Measurements from ENCODE around the gene CTAGE15. TPM values are rescaled to one million over a fixed set of nuclear protein-coding genes. Genes with fewer than 3 reads are reported as not detected.
"Not testable (repeated sequence)": the region's sequence is repeated elsewhere in the genome, so short reads cannot be mapped to it uniquely, and the experiment has no call there.

The CTAGE15 gene
- total RNA-seq, 2 donors from 2014 or later = not detected

GRCh38 chr7:143598086-143598485 is 26.5 kb downstream of the CTAGE15 start:
- not testable (repeated sequence) for DNase-seq (ENCODE audit: low spot score); ATAC-seq (ENCODE audit: insufficient number of reproducible peaks, low FRiP score, low read depth); H3K36me3 ChIP-seq; H3K4me1 ChIP-seq (ENCODE audit: control insufficient read depth in 1 of 2, low read depth in 2 of 2); H3K27ac ChIP-seq; H3K27me3 ChIP-seq (replicated peaks; ENCODE audit: insufficient read depth); H3K4me3 ChIP-seq; H3K9me3 ChIP-seq

GRCh38 chr7:143603549-143603948 is 31.9 kb downstream of the CTAGE15 start:
- H3K4me1 ChIP-seq (ENCODE audit: control insufficient read depth in 1 of 2, low read depth in 2 of 2); H3K27ac ChIP-seq; H3K4me3 ChIP-seq; H3K9me3 ChIP-seq; DNase-seq (ENCODE audit: low spot score); ATAC-seq (ENCODE audit: insufficient number of reproducible peaks, low FRiP score, low read depth); H3K27me3 ChIP-seq (replicated peaks; ENCODE audit: insufficient read depth); H3K36me3 ChIP-seq: not testable (repeated sequence)

GRCh38 chr7:143606088-143606487 is 34.5 kb downstream of the CTAGE15 start:
- H3K36me3 ChIP-seq; H3K4me3 ChIP-seq; DNase-seq (ENCODE audit: low spot score); ATAC-seq (ENCODE audit: insufficient number of reproducible peaks, low FRiP score, low read depth); H3K4me1 ChIP-seq (ENCODE audit: control insufficient read depth in 1 of 2, low read depth in 2 of 2); H3K27me3 ChIP-seq (replicated peaks; ENCODE audit: insufficient read depth); H3K27ac ChIP-seq; H3K9me3 ChIP-seq: not testable (repeated sequence)

GRCh38 chr7:143615545-143615944 is 43.9 kb downstream of the CTAGE15 start:
- H3K27me3 ChIP-seq (replicated peaks; ENCODE audit: insufficient read depth); H3K36me3 ChIP-seq; H3K4me1 ChIP-seq (ENCODE audit: control insufficient read depth in 1 of 2, low read depth in 2 of 2); H3K27ac ChIP-seq; DNase-seq (ENCODE audit: low spot score); H3K9me3 ChIP-seq; H3K4me3 ChIP-seq; ATAC-seq (ENCODE audit: insufficient number of reproducible peaks, low FRiP score, low read depth): not testable (repeated sequence)

GRCh38 chr7:143617204-143617603 is 45.6 kb downstream of the CTAGE15 start:
- not testable (repeated sequence) for H3K27me3 ChIP-seq (replicated peaks; ENCODE audit: insufficient read depth); H3K4me3 ChIP-seq; H3K4me1 ChIP-seq (ENCODE audit: control insufficient read depth in 1 of 2, low read depth in 2 of 2); ATAC-seq (ENCODE audit: insufficient number of reproducible peaks, low FRiP score, low read depth); H3K36me3 ChIP-seq; H3K27ac ChIP-seq; DNase-seq (ENCODE audit: low spot score); H3K9me3 ChIP-seq

- peak; percentile 61 for TF ChIP-seq CTCF (IDR thresholded peaks at IDR 0.05)
- H3K27ac ChIP-seq; H3K27me3 ChIP-seq (replicated peaks; ENCODE audit: insufficient read depth); H3K4me1 ChIP-seq (ENCODE audit: control insufficient read depth in 1 of 2, low read depth in 2 of 2); H3K4me3 ChIP-seq; H3K36me3 ChIP-seq; H3K9me3 ChIP-seq: not testable (repeated sequence)
- DNase-seq (ENCODE audit: low spot score) = peak; percentile 68
- peak; percentile 86 for ATAC-seq (ENCODE audit: insufficient number of reproducible peaks, low FRiP score, low read depth)
Measured at GRCh38 chr7:143620058-143620457, 48.5 kb downstream of the CTAGE15 start.

GRCh38 chr7:143620646-143621045 is 49.0 kb downstream of the CTAGE15 start, which contains the start of gene TCAF2:
TCAF2 (plus strand) TSS chr7:143620974.
- H3K9me3 ChIP-seq; H3K36me3 ChIP-seq; H3K4me3 ChIP-seq; H3K4me1 ChIP-seq (ENCODE audit: control insufficient read depth in 1 of 2, low read depth in 2 of 2); H3K27me3 ChIP-seq (replicated peaks; ENCODE audit: insufficient read depth); H3K27ac ChIP-seq: not testable (repeated sequence)
- DNase-seq (ENCODE audit: low spot score) = peak; percentile 72
- ATAC-seq (ENCODE audit: insufficient number of reproducible peaks, low FRiP score, low read depth) = peak; percentile 96

- H3K9me3 ChIP-seq; H3K4me3 ChIP-seq; H3K27ac ChIP-seq; H3K27me3 ChIP-seq (replicated peaks; ENCODE audit: insufficient read depth); H3K36me3 ChIP-seq; H3K4me1 ChIP-seq (ENCODE audit: control insufficient read depth in 1 of 2, low read depth in 2 of 2); DNase-seq (ENCODE audit: low spot score): not testable (repeated sequence)
- ATAC-seq (ENCODE audit: insufficient number of reproducible peaks, low FRiP score, low read depth) = peak; percentile 42
Measured at GRCh38 chr7:143621175-143621574, 49.6 kb downstream of the CTAGE15 start.

- not testable (repeated sequence) for H3K27me3 ChIP-seq (replicated peaks; ENCODE audit: insufficient read depth); ATAC-seq (ENCODE audit: insufficient number of reproducible peaks, low FRiP score, low read depth); H3K27ac ChIP-seq; H3K36me3 ChIP-seq; H3K9me3 ChIP-seq; DNase-seq (ENCODE audit: low spot score); H3K4me3 ChIP-seq; H3K4me1 ChIP-seq (ENCODE audit: control insufficient read depth in 1 of 2, low read depth in 2 of 2)
Measured at GRCh38 chr7:143622130-143622529, 50.5 kb downstream of the CTAGE15 start.

Other genes with a start within 250 kb of the CTAGE15 start
- 1 to 10 TPM; 2.3 to 3.3 TPM for gene FAM131B, start 209.1 kb upstream of the CTAGE15 start, total RNA-seq
- gene ZYX, start 190.5 kb upstream of the CTAGE15 start, total RNA-seq = 100 to 1,000 TPM; 234 to 287 TPM
- under 1 TPM; 0.41 to 0.49 TPM for gene EPHA1, start 162.9 kb upstream of the CTAGE15 start, total RNA-seq
- 1 to 10 TPM in 1 of 2 donors, not detected in 1; 8.5 TPM for gene TAS2R60, start 128.3 kb upstream of the CTAGE15 start, total RNA-seq
- gene TAS2R41, start 93.9 kb upstream of the CTAGE15 start, total RNA-seq = 1 to 10 TPM in 1 of 2 donors, not detected in 1; 2.5 TPM
- gene TCAF2, start 49.2 kb downstream of the CTAGE15 start, total RNA-seq = 1 to 10 TPM; 2.2 to 6.1 TPM
- 1 to 10 TPM in 1 of 2 donors, under 1 TPM in 1; 0.68 to 2.7 TPM for gene CTAGE6, start 185.9 kb downstream of the CTAGE15 start, total RNA-seq

All from thoracic aorta (tissue), 2 donors.